ENCODE results near the gene IFNA17. TPM values are rescaled to one million over a fixed set of nuclear protein-coding genes. Genes with fewer than 3 reads are reported as not detected.
"Not testable (repeated sequence)": the region's sequence is repeated elsewhere in the genome, so short reads cannot be mapped to it uniquely, and the experiment has no call there.

The IFNA17 gene
- total RNA-seq, 1 experiment from 2014 or later, result not detected

DNA sequence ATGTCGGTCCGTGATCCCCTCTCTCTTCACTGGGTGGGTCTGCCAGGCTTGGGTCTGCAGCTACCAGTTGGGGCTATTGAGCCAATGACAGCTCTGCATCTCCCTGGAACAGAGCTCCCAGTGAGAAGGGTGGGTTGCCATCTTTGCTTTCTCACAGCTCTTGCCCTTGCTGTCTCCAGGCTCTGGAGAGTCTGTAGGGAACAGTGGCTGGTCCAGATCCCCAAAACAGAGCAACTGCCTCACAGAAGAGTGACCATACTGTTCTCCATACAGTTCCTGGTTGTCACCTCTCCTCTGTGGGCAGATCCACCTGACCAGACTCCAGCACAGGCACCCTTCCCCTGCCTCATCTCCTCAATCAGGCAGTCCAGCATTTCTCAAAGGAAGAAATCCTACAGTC lies 5.2 kb upstream of the IFNA17 start:
- Histone ChIP-seq H2AK5ac (ENCODE audit: insufficient read length, low read length) (no peak overlapping the region), H3K79me2 (ENCODE audit: insufficient read depth, low read length) (no peaks in the 10 kb centered on the region), H2BK20ac (ENCODE audit: low read depth, low read length, poor library complexity, severe bottlenecking) (no peak overlapping the region), H4K20me1 (ENCODE audit: control insufficient read depth, insufficient read depth, insufficient read length) (no peaks in the 10 kb centered on the region), H3K79me1 (ENCODE audit: insufficient read depth, low read depth, low read length, poor library complexity, severe bottlenecking) (no peaks in the 10 kb centered on the region), H3K27ac (ENCODE audit: insufficient read length, low read depth, low read length) (no peak overlapping the region), H2AFZ (ENCODE audit: low read length) (no peak overlapping the region), H4K5ac (ENCODE audit: insufficient read length, low read depth, low read length) (no peak overlapping the region), H2BK15ac (ENCODE audit: low read depth, low read length) (no peak overlapping the region), H3K9me3 (ENCODE audit: control insufficient read depth, low read depth, low read length) (no peaks in the 10 kb centered on the region), H3K27me3 (ENCODE audit: insufficient read depth, low read length) (no peaks in the 10 kb centered on the region), H4K91ac (ENCODE audit: insufficient read length, low read depth, low read length) (no peak overlapping the region), H2BK12ac (ENCODE audit: insufficient read length, low read depth, low read length) (no peak overlapping the region), H3K4me2 (ENCODE audit: insufficient read depth, insufficient read length, low read length) (no peak overlapping the region), H3K56ac (ENCODE audit: insufficient read length, low read depth, low read length) (no peak overlapping the region), H3K4ac (ENCODE audit: low read depth, low read length) (no peak overlapping the region), H2BK5ac (ENCODE audit: insufficient read length, low read length) (no peak overlapping the region), H3K14ac (ENCODE audit: insufficient read depth, low read length) (no peak overlapping the region), H4K8ac (replicated peaks; ENCODE audit: insufficient read length, low read depth, low read length) (no peak overlapping the region), H3T11ph (ENCODE audit: low read length) (no peak overlapping the region), H2BK120ac (ENCODE audit: low read depth, low read length, poor library complexity, severe bottlenecking) (no peak overlapping the region), H3K23ac (ENCODE audit: insufficient read length, low read depth, low read length) (no peak overlapping the region), H3K18ac (ENCODE audit: insufficient read length, low read depth, low read length) (no peak overlapping the region), H3K4me1 (ENCODE audit: insufficient read depth, low read length) (no peaks in the 10 kb centered on the region), H3K23me2 (ENCODE audit: insufficient read length, low read depth, low read length, poor library complexity, severe bottlenecking) (no peaks in the 10 kb centered on the region), H3K9ac (ENCODE audit: extremely low read depth, insufficient read length, low read length) (no peak overlapping the region)
- no peak for DNase-seq
- peaks cover 12% of the 10 kb centered on the region for H3K27me3 Mint-ChIP-seq (ENCODE audit: low read depth)
- H3K36me3 Mint-ChIP-seq (ENCODE audit: insufficient read depth in 1 of 3, low read depth in 3 of 3), result no peaks in the 10 kb centered on the region
- TF ChIP-seq, protein P1, sequence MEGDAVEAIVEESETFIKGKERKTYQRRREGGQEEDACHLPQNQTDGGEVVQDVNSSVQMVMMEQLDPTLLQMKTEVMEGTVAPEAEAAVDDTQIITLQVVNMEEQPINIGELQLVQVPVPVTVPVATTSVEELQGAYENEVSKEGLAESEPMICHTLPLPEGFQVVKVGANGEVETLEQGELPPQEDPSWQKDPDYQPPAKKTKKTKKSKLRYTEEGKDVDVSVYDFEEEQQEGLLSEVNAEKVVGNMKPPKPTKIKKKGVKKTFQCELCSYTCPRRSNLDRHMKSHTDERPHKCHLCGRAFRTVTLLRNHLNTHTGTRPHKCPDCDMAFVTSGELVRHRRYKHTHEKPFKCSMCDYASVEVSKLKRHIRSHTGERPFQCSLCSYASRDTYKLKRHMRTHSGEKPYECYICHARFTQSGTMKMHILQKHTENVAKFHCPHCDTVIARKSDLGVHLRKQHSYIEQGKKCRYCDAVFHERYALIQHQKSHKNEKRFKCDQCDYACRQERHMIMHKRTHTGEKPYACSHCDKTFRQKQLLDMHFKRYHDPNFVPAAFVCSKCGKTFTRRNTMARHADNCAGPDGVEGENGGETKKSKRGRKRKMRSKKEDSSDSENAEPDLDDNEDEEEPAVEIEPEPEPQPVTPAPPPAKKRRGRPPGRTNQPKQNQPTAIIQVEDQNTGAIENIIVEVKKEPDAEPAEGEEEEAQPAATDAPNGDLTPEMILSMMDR (conservative IDR thresholded peaks at IDR 0.05), result no peak
- WGBS (ENCODE audit: extremely low coverage, insufficient read length, low lambda C conversion rate), result no CpG with 5 or more reads among the region's 2 CpGs
- no peaks in the 10 kb centered on the region for H3K9me3 Mint-ChIP-seq
- H3K4me1 Mint-ChIP-seq, result no peaks in the 10 kb centered on the region; a peak in 1 of 4 replicates
- H3K4me3 Mint-ChIP-seq, result no peak overlapping the region
- H3K27ac Mint-ChIP-seq, result no peak overlapping the region

DNA sequence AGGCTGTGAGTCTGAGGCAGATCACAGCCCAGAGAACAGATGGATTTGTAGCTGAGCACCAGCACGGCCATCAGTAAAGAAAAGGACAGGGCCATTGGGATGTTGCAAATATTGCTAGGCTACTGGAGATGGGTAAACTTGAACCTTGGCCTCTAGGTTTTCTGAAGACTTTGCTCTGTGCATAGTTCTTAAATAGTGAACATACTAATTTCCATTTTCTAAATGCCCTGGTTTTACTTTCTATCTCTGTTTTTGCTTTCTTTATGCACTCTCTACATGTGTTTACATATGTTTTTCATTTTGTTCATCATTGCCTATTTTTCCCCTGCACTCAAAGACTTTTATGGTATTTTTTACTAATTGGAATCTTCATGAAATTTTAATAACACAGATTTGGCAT lies 10.8 kb downstream of the IFNA17 start, which contains the start of gene IFNA16:
TSS of gene IFNA16 (minus strand) at position 101 of the 400 bp plus-strand sequence. CDS start at position 95, 6 bp downstream.
- not testable (repeated sequence) for H3T11ph ChIP-seq (ENCODE audit: low read length); H3K4ac ChIP-seq (ENCODE audit: low read depth, low read length); H3K27me3 ChIP-seq (ENCODE audit: insufficient read depth, low read length); H2BK12ac ChIP-seq (ENCODE audit: insufficient read length, low read depth, low read length); H2BK5ac ChIP-seq (ENCODE audit: insufficient read length, low read length); H3K4me1 ChIP-seq (ENCODE audit: insufficient read depth, low read length); H3K56ac ChIP-seq (ENCODE audit: insufficient read length, low read depth, low read length); H3K23me2 ChIP-seq (ENCODE audit: insufficient read length, low read depth, low read length, poor library complexity, severe bottlenecking); H2AK5ac ChIP-seq (ENCODE audit: insufficient read length, low read length); H2BK20ac ChIP-seq (ENCODE audit: low read depth, low read length, poor library complexity, severe bottlenecking); H3K9me3 ChIP-seq (ENCODE audit: control insufficient read depth, low read depth, low read length); H3K14ac ChIP-seq (ENCODE audit: insufficient read depth, low read length); H3K9ac ChIP-seq (ENCODE audit: extremely low read depth, insufficient read length, low read length); H3K36me3 Mint-ChIP-seq (ENCODE audit: insufficient read depth in 1 of 3, low read depth in 3 of 3); H3K27ac ChIP-seq (ENCODE audit: insufficient read length, low read depth, low read length); H4K91ac ChIP-seq (ENCODE audit: insufficient read length, low read depth, low read length); H3K18ac ChIP-seq (ENCODE audit: insufficient read length, low read depth, low read length); H4K5ac ChIP-seq (ENCODE audit: insufficient read length, low read depth, low read length); H3K23ac ChIP-seq (ENCODE audit: insufficient read length, low read depth, low read length); H3K4me1 Mint-ChIP-seq; H3K4me2 ChIP-seq (ENCODE audit: insufficient read depth, insufficient read length, low read length); H3K79me1 ChIP-seq (ENCODE audit: insufficient read depth, low read depth, low read length, poor library complexity, severe bottlenecking); H4K20me1 ChIP-seq (ENCODE audit: control insufficient read depth, insufficient read depth, insufficient read length); H2BK120ac ChIP-seq (ENCODE audit: low read depth, low read length, poor library complexity, severe bottlenecking); H3K9me3 Mint-ChIP-seq; DNase-seq; H2BK15ac ChIP-seq (ENCODE audit: low read depth, low read length); H3K4me3 Mint-ChIP-seq; H4K8ac ChIP-seq (replicated peaks; ENCODE audit: insufficient read length, low read depth, low read length); H2AFZ ChIP-seq (ENCODE audit: low read length); H3K27ac Mint-ChIP-seq; H3K79me2 ChIP-seq (ENCODE audit: insufficient read depth, low read length)
- peaks cover 30% of the 10 kb centered on the region for H3K27me3 Mint-ChIP-seq (ENCODE audit: low read depth)
- WGBS (ENCODE audit: extremely low coverage, insufficient read length, low lambda C conversion rate), result no CpG with 5 or more reads among the region's 1 CpG
